Retinal pigment epithelial cell (primary cell): Measurements from ENCODE around the gene DAB2IP.

Experiments used
- DNase-seq: peaks from one replicate; pipeline ENCODE4 v3.0.0-alpha.2; 2010; ENCODE audit warnings: low read depth
- H3K4me3 ChIP-seq: 2 replicates; pipeline ENCODE4 v1.5.1; 2011; ENCODE audit warnings: mild to moderate bottlenecking, low read length, control low read depth, moderate library complexity
- CTCF ChIP-seq: conservative IDR thresholded peaks from 2 replicates; pipeline ENCODE4 v1.5.1; 2011; ENCODE audit warnings: low read depth, low read length, control low read depth, inconsistent platforms

Gene DAB2IP

GRCh38 chr9:121798941-121799340 lies 147.5 kb downstream of the DAB2IP start:
- no peak for DNase-seq
- no peak for TF ChIP-seq CTCF
- no peak overlapping the region for H3K4me3 ChIP-seq

GRCh38 chr9:121800376-121800775 lies 148.9 kb downstream of the DAB2IP start:
- no peak overlapping the region for H3K4me3 ChIP-seq
- DNase-seq: no peak
- no peak for TF ChIP-seq CTCF

GRCh38 chr9:121801579-121801978 lies 150.1 kb downstream of the DAB2IP start:
- no peak for TF ChIP-seq CTCF
- no peak overlapping the region for H3K4me3 ChIP-seq
- DNase-seq: no peak

- no peak for DNase-seq
- no peak for TF ChIP-seq CTCF
- H3K4me3 ChIP-seq: no peak overlapping the region
These were observed 151.3 kb downstream of the DAB2IP start for GRCh38 chr9:121802753-121803152.

- TF ChIP-seq CTCF: no peak
- DNase-seq: no peak
These were observed 155.8 kb downstream of the DAB2IP start for GRCh38 chr9:121807069-121807822.

GRCh38 chr9:121807823-121808278 lies 156.4 kb downstream of the DAB2IP start:
- TF ChIP-seq CTCF: no peak
- no peak overlapping the region for H3K4me3 ChIP-seq
- DNase-seq: no peak

More at GRCh38 chr9:121807069-121807822, 155.8 kb downstream of the DAB2IP start:
- H3K4me3 ChIP-seq: no peak overlapping the region

GRCh38 chr9:121808781-121809180 lies 157.3 kb downstream of the DAB2IP start:
- H3K4me3 ChIP-seq: no peak overlapping the region
- DNase-seq: no peak
- TF ChIP-seq CTCF: no peak
